HEK293T (cell line): Measurements from ENCODE around the gene HSD3B2.

Experiments used
- ARNT ChIP-seq: fragments of 450-650 bp; IDR thresholded peaks from 2 replicates; pipeline ENCODE4 v1.6.1; 2017; ENCODE audit warnings: mild to moderate bottlenecking
- BHLHE40 ChIP-seq: fragments of 450-650 bp; IDR thresholded peaks from 2 replicates; pipeline ENCODE4 v1.6.1; 2016; ENCODE audit warnings: mild to moderate bottlenecking, moderate library complexity, borderline replicate concordance
- CTBP1 ChIP-seq: fragments of 450-650 bp; IDR thresholded peaks from 2 replicates; pipeline ENCODE4 v1.6.1; 2016; ENCODE audit warnings: borderline replicate concordance
- ELF4 ChIP-seq: fragments of 450-650 bp; IDR thresholded peaks from 2 replicates; pipeline ENCODE4 v1.6.1; 2017; ENCODE audit warnings: antibody characterized with exemption
- FOXA1 ChIP-seq: fragments of 450-650 bp; IDR thresholded peaks from 2 replicates; pipeline ENCODE4 v1.6.1; 2016; ENCODE audit warnings: mild to moderate bottlenecking
- FOXM1 ChIP-seq: fragments of 450-650 bp; IDR thresholded peaks from 2 replicates; pipeline ENCODE4 v1.6.1; 2017; ENCODE audit warnings: mild to moderate bottlenecking, borderline replicate concordance
- L3MBTL2 ChIP-seq: fragments of 450-650 bp; conservative IDR thresholded peaks from 2 replicates; pipeline ENCODE4 v1.6.1; 2016; ENCODE audit warnings: mild to moderate bottlenecking
- NFRKB ChIP-seq: fragments of 450-650 bp; IDR thresholded peaks from 2 replicates; pipeline ENCODE4 v1.6.1; 2016; ENCODE audit warnings: mild to moderate bottlenecking, moderate library complexity
- SP1 ChIP-seq: fragments of 450-650 bp; IDR thresholded peaks from 2 replicates; pipeline ENCODE4 v1.6.1; 2017
- SUZ12 ChIP-seq: fragments of 450-650 bp; IDR thresholded peaks from 2 replicates; pipeline ENCODE4 v1.6.1; 2016; ENCODE audit warnings: mild to moderate bottlenecking
- TARDBP ChIP-seq: fragments of 450-650 bp; IDR thresholded peaks from 2 replicates; pipeline ENCODE4 v1.6.1; 2016
- ZNF384 ChIP-seq: fragments of 450-650 bp; IDR thresholded peaks from 2 replicates; pipeline ENCODE4 v1.6.1; 2016
- TF ChIP-seq, protein P1 (sequence below): fragments of 450-650 bp; IDR thresholded peaks from 2 replicates; pipeline ENCODE4 v1.6.1; 2016

DNA sequence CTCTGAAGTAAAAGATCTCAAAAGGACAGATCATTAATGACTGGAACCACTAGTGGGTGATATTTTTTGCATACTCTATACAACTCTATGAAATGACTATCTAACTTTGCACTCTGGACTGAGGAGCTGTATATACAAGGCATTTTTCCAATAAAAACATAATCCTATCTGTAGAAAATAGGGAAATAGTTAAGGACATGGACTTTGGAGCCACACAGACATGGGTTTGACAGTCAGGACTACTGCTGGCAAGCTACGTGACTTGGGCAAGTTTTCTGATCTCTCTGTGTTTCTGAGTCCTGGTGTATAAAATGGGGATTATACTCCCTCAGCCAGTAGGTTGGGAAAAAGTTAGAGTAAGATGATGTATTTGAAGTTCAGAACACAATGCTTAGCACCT lies 20.9 kb upstream of the HSD3B2 start:
- no peak for TF ChIP-seq ZNF384
- no peak for TF ChIP-seq SUZ12
- no peak for TF ChIP-seq TARDBP
- TF ChIP-seq, protein P1, sequence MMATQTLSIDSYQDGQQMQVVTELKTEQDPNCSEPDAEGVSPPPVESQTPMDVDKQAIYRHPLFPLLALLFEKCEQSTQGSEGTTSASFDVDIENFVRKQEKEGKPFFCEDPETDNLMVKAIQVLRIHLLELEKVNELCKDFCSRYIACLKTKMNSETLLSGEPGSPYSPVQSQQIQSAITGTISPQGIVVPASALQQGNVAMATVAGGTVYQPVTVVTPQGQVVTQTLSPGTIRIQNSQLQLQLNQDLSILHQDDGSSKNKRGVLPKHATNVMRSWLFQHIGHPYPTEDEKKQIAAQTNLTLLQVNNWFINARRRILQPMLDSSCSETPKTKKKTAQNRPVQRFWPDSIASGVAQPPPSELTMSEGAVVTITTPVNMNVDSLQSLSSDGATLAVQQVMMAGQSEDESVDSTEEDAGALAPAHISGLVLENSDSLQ = no peak
- no peak for TF ChIP-seq SP1
- no peak for TF ChIP-seq FOXA1
- TF ChIP-seq FOXM1 = no peak
- no peak for TF ChIP-seq BHLHE40
- TF ChIP-seq L3MBTL2 = no peak
- no peak for TF ChIP-seq ELF4
- no peak for TF ChIP-seq NFRKB
- no peak for TF ChIP-seq ARNT
- TF ChIP-seq CTBP1 = no peak
